ENCODE results near the gene RGS12. TPM values are rescaled to one million over a fixed set of nuclear protein-coding genes. Genes with fewer than 3 reads are reported as not detected.

Gene RGS12
- polyA plus RNA-seq, 1 donor: 34.8 TPM

Other genes starting within 250 kb of the RGS12 start
- not detected for gene HTT-AS, start 218.5 kb upstream of the RGS12 start, polyA plus RNA-seq (ENCODE audit: insufficient read length)
- 21.1 TPM for gene HTT, start 218.3 kb upstream of the RGS12 start, polyA plus RNA-seq (ENCODE audit: insufficient read length)
- gene MSANTD1, start 43.9 kb upstream of the RGS12 start, polyA plus RNA-seq (ENCODE audit: insufficient read length): 1.2 TPM
- 1.3 TPM for gene HGFAC, start 148.9 kb downstream of the RGS12 start, polyA plus RNA-seq (ENCODE audit: insufficient read length)
- gene DOK7, start 170.3 kb downstream of the RGS12 start, polyA plus RNA-seq (ENCODE audit: insufficient read length): 18.4 TPM
- 66.2 TPM for gene LRPAP1, start 239.4 kb downstream of the RGS12 start, polyA plus RNA-seq (ENCODE audit: insufficient read length)

All from forelimb muscle (tissue), 1 donor.